ENCODE results near the gene TSPAN9.

DNA sequence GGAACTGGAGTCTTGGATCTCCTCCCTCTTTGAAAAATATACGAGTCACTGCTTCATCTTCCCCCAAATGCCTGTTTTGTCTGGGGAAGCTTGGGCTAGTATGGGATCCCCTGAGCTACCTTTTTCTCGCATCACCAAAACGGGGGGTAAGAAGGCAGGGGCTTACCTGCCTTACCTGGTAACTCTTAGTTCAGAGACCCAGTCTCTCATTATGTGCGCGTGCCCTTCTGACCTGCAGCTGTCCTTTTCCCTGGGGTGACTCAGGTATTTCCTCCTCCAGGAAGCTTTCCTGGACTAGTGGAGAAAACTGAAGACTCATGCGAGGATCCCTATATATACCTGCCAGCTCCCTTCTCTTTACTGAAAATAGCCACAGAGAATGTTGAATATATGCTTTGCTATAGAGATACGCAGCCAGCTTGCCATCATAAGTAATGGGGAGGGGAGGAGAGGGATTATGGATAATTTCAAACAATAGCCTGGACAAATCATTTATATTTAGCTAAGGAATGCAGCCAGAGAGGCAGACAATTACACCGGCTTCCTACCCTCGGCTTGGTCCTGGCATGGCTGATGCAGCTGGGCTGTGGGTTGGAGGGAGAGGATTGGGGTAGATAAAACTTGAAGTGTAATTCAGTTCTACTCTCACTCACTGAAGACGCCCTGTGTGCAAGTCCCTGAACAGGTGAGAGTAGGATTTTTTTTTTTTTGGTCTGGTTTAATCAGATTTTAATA is 1.1 kb downstream of the TSPAN9 start:
- TF ChIP-seq, protein P1, sequence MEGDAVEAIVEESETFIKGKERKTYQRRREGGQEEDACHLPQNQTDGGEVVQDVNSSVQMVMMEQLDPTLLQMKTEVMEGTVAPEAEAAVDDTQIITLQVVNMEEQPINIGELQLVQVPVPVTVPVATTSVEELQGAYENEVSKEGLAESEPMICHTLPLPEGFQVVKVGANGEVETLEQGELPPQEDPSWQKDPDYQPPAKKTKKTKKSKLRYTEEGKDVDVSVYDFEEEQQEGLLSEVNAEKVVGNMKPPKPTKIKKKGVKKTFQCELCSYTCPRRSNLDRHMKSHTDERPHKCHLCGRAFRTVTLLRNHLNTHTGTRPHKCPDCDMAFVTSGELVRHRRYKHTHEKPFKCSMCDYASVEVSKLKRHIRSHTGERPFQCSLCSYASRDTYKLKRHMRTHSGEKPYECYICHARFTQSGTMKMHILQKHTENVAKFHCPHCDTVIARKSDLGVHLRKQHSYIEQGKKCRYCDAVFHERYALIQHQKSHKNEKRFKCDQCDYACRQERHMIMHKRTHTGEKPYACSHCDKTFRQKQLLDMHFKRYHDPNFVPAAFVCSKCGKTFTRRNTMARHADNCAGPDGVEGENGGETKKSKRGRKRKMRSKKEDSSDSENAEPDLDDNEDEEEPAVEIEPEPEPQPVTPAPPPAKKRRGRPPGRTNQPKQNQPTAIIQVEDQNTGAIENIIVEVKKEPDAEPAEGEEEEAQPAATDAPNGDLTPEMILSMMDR (IDR thresholded peaks at IDR 0.05) = no peak
- no peak for TF ChIP-seq POLR2A (IDR thresholded peaks at IDR 0.05)
- TF ChIP-seq EP300 (IDR thresholded peaks at IDR 0.05) = no peak
